GM18909 (cell line): ENCODE results near the gene AP3S2.
"Not testable (repeated sequence)": the region's sequence is repeated elsewhere in the genome, so short reads cannot be mapped to it uniquely, and the experiment has no call there.

Experiments
- ATAC-seq: cut with Tn5 transposase; IDR thresholded peaks from one replicate; pipeline ENCODE4 v1.9.1; 2021; ENCODE audit warnings: mild to moderate bottlenecking; ENCODE audit not compliant: unreplicated experiment, poor library complexity

Gene AP3S2

DNA sequence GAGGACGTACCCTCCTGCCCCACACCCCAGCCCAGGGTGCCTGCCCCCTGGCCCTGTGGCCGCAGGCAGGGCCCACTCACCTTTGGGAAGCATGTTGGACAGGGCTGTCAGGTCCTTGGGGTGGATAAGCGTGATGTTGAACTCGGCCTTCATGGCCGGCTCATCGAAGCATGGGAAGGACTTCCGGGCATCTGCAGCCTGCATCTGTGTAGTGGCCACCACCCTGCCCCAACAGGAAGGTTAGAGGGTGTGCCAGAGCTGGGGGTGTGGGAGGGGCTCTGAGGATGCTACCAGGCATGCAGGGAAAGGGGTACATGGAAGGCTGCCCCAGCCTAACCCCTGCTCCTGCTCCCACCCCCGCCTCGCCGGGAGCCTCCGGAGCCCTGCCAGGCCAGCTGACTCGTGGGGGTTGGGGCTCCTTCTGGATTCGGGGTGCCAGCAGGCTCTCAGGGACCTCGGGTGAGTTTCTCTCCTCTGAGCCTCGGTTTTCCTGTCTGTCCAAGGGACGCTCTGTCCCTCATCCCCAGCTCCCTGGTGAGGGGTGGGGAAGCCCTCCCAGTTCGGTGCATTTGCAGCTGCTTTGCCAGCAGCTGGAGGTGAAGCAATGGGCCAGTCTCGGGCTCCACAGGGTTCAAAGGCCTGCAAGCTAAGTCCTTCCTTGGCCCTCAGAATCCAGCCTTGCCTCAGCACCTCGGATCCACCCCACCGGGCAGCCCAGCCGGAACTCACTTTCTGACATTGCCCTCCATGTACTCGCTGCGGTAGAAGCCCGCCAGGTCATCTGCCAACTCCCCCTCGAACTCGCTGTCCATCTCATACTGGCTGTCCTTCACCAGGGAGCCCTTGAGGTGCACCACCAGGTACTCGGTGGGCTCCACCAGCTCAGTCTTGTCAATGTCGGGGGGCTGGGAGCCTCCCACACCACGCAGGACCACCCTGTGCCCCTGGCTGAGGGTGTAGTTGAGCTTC lies 88.3 kb downstream of the AP3S2 start:
- no peak for ATAC-seq

DNA sequence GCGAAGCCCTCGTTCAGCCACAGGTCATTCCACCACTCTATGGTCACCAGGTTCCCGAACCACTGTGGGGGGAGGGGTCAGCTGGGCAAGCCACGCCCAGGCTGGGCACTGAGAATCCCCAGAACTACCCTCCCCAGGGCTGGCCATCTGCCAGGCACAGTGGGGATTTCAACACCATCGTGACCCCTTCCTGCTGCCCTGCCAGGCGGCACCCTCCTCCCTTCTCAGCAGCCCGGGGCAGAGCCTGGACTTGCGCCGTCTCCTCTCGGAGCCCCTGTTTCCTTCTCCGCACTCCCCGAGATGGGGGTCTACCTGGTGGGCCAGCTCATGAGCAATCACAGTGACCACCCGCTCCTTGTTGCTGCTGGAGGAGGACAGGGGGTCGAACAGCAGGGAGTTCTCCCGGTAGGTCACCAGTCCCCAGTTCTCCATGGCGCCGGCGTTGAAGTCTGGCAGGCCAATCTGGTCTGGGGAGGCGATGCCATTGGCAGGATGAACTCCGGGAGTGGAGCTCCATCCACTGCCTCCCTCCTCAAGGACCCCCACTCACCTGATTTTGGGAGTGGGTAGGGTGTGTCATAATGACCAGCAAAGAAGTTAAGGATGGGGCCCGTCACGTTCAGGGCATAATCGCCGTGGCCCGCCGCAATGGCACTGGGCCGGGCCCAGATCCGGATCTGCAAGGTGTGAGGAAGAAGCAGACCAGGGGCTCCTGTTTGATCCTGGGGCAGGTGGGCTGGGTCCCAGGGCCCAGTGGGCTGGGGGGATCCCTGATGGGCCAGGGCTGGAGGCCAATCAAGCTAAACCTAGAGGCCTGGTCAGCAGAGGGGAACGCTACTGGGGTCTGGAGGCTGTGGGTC lies 89.6 kb downstream of the AP3S2 start:
- no peak for ATAC-seq

DNA sequence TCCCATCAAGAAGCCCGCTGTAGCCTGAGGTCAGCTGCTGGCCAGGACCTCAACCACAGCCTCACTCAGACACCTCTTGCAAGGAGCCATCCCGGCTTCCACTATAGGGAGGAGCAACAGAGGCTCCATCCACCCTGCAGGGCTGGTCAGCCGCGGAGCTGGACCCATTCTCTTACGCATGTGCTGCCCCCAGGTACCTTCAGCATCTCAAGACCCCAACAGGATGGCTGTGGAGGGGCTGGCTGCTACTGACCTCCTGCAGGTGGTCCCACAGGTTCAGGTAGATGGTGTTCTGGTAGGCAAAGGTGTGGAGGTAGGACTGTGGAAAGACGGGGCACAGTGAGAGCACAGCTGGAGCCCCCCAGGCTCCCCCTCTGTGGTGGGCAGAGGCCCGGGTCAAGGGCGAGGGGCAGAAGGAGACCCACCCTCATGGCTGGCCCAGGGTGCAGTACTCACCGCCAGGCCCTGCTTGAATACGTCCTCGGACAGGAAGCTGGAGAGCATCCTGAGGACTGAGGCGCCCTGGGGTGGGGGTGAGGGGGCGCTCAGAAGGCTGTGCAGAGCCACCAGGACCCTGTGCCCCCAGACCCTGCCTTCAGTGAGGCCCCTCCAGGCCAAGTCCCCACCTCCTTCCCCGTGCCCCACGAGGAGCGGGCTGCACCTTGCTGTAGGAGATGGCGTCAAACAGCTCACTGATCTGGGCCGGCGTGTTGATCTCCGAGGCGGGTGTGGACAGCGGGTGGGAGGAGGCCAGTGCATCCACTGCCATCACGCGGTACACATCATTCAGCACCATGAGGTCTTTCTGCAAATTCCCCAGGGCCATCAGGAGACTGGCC lies 90.6 kb downstream of the AP3S2 start:
- no peak for ATAC-seq

DNA sequence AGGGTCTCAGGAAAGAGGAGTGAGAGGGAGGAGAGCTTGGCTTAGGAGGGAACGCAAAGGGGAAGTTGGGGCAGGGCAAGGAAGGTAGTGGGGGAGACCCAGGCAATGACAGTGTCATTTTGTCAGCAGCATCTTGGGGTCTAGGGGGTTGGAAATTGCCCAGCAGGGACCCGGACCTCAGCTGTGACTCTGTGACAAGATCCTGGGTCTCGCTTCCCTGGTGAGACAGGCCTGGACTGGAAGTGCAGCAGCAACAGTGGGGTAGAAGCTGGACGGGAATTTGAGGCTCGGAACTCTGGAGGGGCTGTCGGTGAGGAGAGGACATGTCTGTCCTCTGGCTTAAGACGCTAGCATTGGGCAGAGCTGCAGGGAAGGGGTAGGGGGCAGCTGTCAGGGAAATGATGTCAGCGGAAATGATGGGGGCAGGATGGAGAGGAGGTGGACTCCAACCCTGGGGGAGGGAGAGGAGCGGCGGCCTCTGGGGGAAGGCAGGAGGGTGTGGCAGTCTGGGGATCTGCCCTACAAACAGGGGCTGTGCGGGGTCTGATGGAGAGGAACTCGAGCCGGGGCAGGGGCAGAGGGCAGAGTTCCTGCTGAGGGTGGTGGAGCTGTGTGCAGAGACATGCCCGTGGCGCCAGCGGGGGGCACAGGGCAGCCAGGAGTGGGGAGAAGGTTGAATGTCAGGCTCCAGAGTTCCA lies 91.4 kb downstream of the AP3S2 start:
- ATAC-seq = no peak

DNA sequence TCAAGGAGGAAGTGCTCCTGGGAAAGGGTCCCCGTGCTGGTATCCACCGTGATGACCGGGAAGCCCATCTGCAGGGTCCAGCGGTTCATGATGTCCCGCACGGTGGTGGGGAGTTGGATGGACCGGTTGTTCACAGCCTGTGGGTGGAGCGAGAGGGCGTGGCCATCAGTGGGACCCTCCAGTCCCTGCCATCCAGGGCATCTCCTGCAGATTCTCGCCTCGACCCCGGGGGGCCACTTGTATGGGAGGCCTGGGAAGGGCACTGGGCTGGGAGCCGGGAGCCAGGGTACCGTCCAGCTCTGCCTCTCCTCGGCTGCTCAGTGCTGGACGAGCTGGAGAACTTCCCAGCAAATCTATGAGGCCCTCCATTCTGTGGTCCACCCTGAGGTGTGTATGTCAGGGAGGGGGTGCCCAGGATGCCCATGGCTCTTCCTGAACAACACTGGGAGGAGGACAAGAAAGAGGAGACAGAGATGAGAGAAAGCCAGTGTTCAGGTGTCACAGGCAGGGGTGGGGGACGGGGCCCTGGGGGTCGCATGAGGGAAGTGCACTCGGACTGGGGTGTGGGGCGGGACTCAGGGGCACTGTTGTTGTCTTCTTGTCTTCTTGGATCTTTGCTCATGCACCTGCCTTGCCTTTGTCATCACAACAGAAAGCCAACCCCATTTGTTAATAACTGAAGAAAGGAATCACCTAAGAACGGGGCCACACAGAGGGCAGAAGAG lies 92.2 kb downstream of the AP3S2 start:
- no peak for ATAC-seq

DNA sequence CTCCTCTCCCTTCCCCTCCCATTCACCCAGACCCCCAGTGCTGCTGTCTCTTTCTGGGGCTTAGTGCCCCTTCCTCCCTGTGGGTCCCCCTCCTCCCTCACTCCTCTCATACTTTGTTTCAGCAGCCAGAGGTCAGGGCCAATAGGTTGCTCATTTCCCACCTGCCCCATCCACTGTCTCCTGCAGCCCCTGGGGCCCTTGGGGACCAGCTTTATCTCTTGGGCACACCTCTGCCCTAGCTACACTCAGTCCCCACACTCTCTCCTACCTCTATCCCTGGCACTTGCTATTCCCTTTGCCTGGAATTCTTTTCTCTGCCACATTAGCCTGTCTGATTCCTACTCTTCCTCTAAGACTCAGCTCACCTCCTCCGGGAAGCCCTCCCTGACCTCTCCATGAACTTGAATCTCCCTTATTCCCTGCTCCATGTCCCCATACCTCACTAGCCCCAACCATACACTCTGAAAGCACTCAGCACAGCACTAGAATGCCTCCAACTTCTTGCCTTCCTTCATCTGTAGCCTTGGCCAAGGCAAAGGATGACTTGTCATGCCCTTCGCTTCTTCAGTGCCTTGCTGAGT lies 93.8 kb downstream of the AP3S2 start:
- ATAC-seq = no peak

DNA sequence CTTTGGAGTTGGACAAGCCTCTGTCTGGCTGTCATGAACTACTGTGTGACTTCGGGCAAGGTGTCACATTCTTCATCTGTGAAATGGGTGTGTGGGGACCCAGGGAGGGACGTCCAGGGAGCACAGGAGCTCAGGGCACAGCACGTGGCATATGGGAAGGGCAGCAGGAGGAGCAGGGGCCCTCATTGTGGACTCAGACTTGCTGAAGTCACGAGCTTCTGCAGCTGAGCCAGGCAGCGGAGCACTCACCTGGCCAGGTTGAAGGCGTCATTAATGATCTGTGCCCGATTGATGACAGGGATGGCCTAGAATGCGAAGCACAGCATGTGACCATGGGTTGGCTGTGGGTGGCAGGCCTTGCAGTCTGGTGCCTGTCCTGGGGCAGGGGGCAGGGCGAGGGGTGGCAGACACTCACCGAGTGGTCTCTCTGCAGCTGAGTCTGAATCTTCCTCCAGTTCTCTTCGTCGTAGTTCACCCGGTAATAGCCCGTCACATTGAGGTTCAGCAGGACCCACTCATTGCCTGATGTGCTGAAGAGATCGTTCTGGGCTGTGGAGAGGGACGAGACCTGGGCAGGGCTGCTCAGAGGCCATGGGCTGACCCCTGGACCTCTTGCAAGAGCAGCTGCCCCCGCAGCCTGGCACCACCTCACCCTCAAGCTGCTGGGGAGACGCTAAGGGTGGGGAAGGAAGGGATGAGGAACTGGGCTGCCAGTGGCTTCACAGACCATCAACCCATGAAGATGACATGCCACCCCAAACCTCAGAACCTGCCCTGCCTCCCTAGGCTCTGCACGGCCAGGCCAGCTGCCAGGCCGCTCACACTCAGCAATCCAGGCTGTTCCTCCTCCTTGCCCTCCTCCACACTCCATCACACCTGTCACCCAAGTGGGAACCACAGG lies 94.5 kb downstream of the AP3S2 start:
- no peak for ATAC-seq

DNA sequence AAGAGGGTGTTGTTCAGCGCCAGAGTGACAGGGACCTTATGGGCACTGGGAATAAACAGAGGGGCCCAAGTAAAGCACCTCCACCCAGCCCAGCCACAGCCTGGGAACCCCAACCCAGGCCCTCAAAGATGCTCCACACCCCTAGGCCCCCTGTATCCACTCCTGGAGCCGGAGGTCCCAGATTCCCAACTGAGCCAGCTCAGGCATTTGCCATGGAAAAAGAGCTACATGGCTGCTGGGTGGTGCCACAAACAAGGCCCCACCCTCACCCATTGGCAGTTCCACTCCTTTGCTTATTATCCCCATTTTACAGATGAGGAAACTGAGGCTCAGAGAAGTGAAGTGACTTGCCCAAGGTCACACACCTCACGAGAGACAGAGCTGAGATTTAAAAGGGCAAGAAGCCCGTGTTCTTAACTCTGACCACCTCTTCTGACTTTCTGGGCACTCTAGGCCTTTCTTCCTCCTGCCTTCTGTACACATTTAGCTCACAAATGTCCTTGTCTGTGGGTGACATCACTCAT lies 96.1 kb downstream of the AP3S2 start:
- ATAC-seq = no peak

DNA sequence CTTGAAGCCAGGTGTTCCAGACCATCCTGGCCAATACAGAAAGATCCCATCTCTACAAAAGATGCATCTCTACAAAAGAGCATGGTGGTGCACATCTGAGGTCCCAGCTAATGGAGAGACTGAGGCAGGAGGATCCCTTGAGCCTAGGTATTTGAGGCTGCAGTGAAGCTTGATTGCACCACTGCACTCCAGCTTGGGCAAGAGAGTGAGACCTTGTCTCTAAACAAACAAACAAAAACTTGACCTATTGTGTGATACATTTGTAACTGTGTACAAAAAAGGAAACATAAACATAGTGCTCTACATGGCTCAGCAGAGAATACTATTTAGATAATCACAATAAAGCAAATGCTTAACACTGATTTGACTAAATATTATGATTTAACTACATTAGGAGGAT lies 97.8 kb downstream of the AP3S2 start:
- ATAC-seq = no peak

DNA sequence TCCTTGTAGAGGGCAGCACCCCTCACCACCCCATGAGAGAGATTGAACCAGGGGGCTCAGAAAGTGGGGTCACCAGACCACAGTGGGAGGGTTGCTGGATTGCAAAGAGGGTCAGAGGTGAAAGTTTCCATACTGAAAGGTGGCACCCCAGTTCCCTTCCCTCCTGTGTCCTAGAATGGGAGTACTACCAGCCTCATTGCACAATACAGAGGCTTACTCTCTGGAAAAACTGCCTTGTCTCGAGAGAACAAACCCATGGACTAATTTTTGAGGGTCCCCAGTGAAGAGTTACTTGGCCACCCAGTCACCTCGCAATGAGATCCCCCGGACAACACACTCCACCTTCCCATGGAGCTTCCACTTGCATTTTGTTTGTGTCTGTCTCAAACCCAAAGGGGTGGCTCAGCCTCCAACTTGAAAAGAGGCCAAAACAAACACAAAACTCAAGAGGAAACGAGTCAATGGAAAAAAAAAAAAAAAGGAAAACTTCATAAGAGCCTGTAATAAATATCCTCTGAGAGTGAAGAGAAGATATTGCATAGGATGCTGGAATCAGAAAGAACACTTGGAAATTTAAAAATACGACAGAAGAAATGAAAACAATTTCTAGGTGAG lies 99.1 kb downstream of the AP3S2 start:
- ATAC-seq = no peak

DNA sequence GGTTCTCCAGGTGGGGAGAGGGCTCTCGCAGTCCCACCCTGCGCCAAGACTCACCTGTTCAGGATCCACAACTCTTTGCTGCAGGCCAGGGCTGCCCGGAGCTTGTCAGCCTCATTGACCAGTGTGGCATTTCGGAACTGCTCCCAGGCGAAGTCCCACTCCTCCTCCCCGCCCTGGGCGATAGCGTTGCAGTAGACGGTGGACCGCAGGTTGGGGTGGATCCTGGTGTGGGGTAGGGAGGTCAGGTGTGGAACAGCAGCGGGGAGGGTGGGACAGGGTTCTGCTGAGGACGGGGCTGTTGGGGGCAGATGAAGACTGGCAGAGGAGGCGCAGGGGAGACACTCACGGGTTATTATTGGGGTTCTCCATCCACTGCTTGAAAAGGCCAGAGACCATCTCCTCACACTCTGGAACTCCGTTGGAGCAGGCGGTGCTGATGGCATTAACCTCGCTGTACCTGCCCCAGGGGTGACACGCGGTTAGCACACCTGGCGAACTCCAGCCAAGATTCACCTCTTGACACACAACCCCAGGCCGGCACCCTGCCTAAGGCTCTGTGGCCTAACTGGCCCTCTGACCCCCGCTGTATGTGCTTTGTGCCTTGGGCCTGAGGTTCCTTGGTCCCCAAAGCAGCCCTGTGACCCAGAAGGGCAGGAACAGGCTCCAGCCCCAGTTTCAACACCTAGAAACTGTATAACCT lies 101.5 kb downstream of the AP3S2 start:
- no peak for ATAC-seq

DNA sequence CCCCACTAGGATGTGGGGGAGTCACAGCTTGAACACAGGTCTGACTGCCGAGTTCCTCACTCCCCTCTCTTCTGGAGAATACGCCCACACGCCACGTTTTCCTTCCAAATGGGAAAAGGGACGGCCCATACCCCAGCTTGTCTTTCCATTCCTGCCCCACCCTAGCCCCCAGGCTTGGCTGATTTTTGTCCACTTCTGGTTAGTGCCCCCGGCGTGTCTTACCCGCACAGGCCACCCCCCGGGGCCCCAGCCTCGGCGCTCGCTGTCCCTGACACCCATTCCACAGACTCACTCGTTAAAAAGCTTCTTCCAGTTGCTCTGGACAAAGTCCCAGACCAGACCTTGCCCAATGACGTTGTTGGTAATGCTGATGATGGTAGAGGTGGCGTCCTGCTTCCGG lies 103.1 kb downstream of the AP3S2 start:
- no peak for ATAC-seq

DNA sequence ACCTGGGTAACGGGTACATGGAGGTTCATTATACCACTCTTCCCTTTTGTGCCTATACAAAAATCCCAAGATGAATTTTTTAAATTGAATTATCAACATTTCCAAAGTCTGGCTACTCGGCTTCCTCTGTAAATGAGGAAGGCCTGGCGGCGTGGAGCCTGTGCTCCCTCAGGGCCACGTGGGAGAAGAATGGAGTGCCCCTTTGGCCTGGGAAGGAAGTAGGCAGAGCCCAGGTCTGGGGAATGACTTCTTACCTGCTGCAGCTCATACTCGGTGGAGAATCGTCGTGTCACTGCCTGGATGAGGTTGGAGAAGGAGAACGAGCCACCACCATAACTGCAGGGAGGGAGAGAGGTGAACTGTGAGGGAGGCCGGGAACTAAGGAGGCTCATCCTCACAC lies 103.6 kb downstream of the AP3S2 start:
- no peak for ATAC-seq

DNA sequence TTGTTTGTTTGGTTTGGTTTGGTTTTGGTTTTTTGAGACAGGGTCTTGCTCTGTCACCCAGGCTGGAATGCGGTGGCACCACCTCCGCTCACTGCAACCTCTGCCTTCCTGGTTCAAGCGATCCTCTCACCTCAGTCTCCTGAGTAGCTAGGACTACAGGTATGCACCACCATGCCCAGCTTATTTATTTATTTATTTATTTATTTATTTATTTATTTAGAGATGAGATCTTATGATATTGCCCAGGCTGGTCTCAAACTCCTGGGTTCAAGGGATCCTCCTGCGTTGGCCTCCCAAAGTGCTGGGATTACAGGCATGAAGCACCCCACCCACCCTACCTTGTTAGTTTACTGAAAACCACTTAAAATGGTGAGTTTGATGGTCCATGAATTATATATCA lies 105.2 kb downstream of the AP3S2 start:
- ATAC-seq = not testable (repeated sequence)

DNA sequence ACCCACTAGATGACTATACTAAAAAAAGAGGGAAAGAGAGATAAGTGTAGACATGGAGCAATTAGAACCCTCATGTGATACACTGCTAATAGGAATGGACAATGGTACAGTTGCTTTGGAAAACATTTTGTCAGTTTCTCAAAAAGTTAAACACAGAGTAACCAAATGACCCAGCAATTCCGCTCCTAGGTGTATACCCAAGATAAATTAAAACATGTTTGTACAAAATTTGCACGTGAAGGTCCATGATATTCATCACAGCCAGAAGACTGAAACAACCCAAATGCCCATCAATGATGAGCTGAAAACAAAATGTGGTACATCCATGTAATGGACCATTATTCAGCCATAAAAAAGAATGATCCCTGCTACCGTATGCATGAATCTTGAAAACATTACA lies 105.8 kb downstream of the AP3S2 start:
- ATAC-seq = no peak

DNA sequence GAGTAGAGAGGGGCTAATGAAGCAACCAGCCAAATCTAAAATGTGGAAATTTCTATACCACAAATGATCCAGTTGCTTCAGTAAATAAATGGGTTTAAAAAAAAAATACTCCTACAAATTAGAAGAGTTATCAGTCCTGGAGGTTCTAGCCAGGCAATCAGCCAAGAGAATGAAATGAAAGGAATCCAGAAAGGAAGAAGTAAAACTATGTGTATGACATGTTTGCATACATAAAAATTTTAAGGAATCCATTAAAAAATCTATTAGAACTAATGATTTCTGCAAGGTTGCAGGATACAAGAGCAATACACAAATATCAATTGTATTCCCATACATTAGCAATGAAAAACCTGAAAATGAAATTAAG lies 108.0 kb downstream of the AP3S2 start:
- ATAC-seq = no peak
